GM12801 (cell line): ENCODE data around the gene RRAGC.

ENCODE experiments used
- CTCF ChIP-seq: IDR thresholded peaks from one replicate; pipeline ENCODE4 v1.5.1; 2011; ENCODE audit warnings: control low read depth; ENCODE audit not compliant: insufficient read length; ENCODE audit errors: extremely low read depth

Gene RRAGC

GRCh38 chr1:38872401-38873026 is 12.9 kb upstream of the RRAGC start:
- no peak for TF ChIP-seq CTCF

GRCh38 chr1:38870996-38871395 is 11.4 kb upstream of the RRAGC start:
- TF ChIP-seq CTCF: no peak

GRCh38 chr1:38867208-38867607 is 7.6 kb upstream of the RRAGC start:
- TF ChIP-seq CTCF: no peak

- TF ChIP-seq CTCF: no peak
Measured at GRCh38 chr1:38865112-38865715, 5.6 kb upstream of the RRAGC start.

- no peak for TF ChIP-seq CTCF
Measured at GRCh38 chr1:38860454-38860795, 853 bp upstream of the RRAGC start.

- no peak for TF ChIP-seq CTCF
Measured at GRCh38 chr1:38858833-38859560, 575 bp downstream of the RRAGC start.

- no peak for TF ChIP-seq CTCF
Measured at GRCh38 chr1:38852780-38853179, 6.8 kb downstream of the RRAGC start.
